ENCODE measurements around the gene SNX15.

The SNX15 gene

GRCh38 chr11:65085446-65085845 lies 58.2 kb downstream of the SNX15 start:
- no peak for DNase-seq

- no peak for DNase-seq
Observed at GRCh38 chr11:65086809-65087208, 59.6 kb downstream of the SNX15 start.

GRCh38 chr11:65087216-65087615 lies 60.0 kb downstream of the SNX15 start:
- no peak for DNase-seq

GRCh38 chr11:65087827-65088226 lies 60.6 kb downstream of the SNX15 start:
- no peak for DNase-seq

DNA sequence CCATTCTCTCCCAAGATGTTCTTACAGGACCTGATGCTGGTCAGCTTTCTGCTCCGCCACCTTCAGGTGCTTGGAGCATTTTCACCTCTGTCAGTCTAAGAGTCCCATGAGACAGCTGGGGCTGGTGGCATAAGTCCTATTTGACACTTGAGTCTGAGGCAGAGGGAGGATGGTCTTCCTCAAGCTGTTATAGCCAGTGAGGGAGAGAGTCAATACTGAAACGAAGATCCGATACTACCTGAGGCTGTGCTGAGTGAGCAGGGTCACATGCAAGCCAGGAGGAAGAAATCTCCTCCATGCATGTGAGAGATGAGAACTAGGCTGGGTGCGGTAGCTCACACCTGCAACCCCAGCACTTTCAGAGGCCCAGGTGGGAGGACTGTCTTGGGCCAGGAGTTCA lies 62.4 kb downstream of the SNX15 start:
- DNase-seq = no peak
